H54 (cell line): Measurements from ENCODE around the gene BCL2L12.
A peak's percentile ranks its signal among the peaks of the same experiment; 100 is the strongest.

Experiments used
- DNase-seq: peaks from one replicate; pipeline ENCODE4 v3.0.0; 2011; ENCODE audit warnings: low spot score, mixed read lengths; ENCODE audit not compliant: insufficient read length
- FAIRE-seq: peaks from 3 replicates; lab custom pipeline; 2011; peaks lifted over from hg19 to GRCh38; lab: Jason Lieb, UNC
- POLR2A ChIP-seq: IDR thresholded peaks from 2 replicates; pipeline ENCODE4 v1.6.1; 2011; ENCODE audit warnings: low read depth, mild to moderate bottlenecking, low read length

Gene BCL2L12

DNA sequence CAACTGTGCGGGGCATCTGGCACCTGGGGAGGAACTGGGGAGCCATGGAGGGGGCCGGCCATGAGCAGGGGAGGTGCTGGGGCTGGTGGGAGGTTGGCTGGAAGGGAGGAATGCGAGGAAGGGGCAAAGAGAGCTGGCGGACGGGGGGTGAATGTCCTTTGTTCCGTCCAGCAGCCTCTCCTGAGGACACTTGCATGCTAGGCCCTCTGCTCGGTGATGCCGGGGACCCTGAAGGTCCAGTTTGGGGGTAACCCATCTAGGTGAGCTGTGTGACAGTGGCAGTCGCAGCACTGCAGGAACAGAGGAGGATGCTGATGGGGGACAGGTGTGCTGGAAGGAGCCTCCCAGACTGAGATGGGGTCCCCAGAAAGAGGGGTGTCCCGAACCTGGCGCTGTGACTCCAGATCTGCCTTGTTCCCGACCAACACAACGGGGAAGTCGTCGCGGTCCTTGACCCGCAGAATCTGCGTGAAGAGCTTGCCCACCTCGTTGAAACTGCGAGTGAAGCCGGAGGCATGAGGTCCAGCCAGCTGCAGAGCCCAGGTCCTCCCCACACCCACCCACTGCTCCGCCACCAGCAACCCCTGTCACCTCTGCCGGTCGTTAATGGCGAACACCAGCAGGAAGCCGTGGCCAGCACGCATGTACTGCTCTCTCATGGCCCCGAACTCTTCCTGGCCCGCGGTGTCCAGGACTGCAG, 29.4 kb upstream of the BCL2L12 start:
- DNase-seq (no peak), FAIRE-seq (no peak)
- no peak for TF ChIP-seq POLR2A

DNA sequence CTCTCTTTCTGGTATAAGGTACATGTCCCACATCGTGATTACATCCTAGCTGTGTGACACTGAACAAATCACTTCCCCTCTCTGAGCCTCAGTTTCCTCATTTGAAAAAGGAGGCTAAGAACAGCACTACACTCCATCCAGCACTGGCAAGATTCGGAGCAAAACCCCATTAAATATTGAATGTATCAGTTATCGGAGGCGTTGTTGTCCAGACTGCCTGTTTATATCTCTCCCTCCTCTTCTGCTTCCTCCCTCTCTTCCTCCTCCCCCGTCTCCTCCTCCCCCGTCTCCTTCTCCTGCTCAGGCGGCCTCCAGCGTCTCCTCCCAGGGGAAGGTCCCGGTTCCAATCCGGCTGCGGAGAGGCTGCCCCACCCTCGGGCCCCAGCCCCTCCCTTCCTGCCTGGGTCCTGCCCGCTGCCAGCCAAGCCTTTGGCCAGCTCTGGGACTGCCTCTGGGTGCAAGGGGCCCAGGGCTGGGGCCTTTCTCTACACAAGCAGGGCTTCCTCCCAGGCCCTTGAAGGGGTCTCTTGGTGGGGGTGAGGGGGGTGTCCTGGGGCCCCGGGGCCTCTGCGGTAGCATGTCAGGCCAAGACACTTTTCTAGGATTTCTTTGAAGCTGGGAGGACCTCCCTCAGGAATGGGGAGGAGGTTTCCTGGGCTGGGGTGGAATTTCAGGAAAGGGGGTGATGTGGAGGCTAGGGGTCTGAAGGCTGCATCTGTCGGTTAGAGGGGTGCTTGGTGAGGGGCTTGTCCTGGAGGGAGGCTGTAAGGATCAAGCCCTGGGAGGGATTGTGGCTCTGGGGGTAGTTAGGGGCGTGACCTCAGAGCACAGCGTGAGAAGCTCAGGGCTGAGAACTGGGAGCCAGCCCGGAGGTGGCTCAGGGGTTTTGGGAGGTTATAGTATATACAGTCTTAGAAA, 27.7 kb upstream of the BCL2L12 start:
- DNase-seq: peak; percentile 93
- 0 out of 2 replicates have a peak, but pooled peaks have one; percentile 28 for TF ChIP-seq POLR2A
- no peak for FAIRE-seq

GRCh38 chr19:49639401-49640112, 26.2 kb upstream of the BCL2L12 start:
- FAIRE-seq (no peak), DNase-seq (no peak)
- peak; percentile 45 for TF ChIP-seq POLR2A

DNA sequence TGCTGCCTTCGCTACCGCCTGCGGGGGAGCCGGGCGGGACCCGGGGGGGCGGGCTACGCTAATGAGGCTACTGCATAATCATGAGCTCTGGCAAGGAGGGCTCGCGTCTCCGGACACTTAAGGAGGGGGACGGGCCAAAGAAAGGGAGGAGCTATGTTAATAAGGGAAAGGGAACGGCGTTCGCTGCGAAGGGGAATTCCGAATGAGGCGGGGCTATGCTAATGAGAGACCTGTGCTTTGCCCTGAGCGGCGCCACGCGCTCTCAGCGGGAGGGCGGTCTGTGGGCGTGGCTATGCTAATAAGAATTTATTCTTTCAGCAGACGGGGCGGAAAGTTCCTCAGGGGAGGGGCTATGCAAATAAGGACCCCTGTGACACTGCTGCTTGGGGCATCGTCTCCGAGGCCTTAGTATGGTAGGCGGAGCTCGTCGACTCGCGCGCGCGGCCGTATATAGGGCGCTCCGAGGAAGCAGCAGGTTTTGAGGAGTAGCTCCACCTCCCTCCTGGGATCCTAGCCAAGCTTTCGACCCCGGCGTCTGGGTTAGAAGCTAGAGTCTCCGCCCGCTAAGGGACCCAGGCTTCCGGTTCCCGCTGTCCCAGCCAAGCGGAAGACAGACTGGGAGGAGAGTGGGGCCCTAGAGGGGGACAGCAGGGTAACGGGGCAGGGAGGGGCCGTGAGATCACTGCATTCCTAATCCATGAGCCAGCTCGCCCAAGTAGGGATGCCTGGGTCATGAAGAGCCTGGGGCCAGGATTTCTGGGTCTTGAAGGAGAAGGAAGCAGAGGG, 25.4 kb upstream of the BCL2L12 start, which contains the start of gene RRAS:
RRAS (minus strand) TSS at position 31 of the 786 bp plus-strand sequence. CDS start 45 bp downstream, outside the sequence.
- TF ChIP-seq POLR2A: peak; percentile 53
- FAIRE-seq: peak; percentile 82

GRCh38 chr19:49641688-49642491, 23.8 kb upstream of the BCL2L12 start, which contains the start of gene SCAF1:
Gene SCAF1, plus strand, starts transcription at chr19:49642209. Its CDS starts 2,818 bp downstream, at chr19:49645027.
- DNase-seq (peak; percentile 95), FAIRE-seq (peak; percentile 72)
- peak; percentile 67 for TF ChIP-seq POLR2A

More for the DNA sequence above, 25.4 kb upstream of the BCL2L12 start, which contains the start of gene RRAS:
- peak; percentile 99 for DNase-seq

DNA sequence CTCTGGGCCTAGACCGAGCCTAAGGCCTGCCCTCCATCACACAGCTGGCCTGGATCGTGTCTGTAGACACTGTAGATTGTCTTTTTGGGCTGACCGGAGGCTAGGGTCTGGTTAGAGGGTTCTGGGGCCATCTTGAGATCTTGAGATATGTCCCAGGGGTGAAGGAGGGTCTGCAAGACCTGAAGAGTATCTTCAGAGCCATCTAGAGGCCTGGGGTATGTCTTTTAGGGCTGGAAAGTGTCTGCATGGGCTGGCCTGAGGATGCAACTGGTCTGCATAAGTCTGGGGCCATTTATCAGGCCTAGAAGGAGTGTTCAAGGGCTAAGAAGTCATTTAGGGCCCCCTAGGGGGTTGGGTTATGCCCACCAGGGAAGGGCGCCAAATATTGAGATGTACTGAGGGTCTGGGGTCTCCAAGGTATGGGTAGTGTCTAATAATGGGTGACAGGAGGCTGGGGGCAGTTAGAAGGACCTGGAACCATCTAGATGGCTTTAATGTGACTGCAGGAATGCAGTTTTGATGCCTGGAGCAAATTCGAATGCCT, 23.2 kb upstream of the BCL2L12 start:
- FAIRE-seq: no peak
- DNase-seq: no peak
- no peak for TF ChIP-seq POLR2A

DNA sequence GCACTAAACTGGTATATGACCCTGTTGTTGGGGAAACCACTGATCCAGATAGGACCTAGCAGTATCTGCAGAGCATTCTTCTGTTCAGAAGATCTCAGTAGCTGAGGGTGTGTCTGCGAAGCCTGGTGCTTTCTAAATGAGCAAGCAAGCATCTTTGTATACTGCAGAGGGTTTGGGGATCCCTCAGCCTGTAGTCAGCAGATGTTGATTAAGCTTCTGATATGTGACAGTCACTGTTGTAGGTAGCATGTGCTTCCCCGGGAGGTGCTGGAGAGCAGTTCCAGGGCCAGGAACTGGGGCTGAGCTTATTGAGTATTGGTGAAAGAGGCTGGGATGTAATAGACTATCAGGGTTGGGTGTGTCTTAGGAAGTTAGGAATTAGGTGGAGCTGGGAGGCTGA, 22.3 kb upstream of the BCL2L12 start:
- no peak for TF ChIP-seq POLR2A
- no peak for FAIRE-seq
- DNase-seq: no peak

GRCh38 chr19:49645592-49645991, 20.1 kb upstream of the BCL2L12 start:
- no peak for DNase-seq
- TF ChIP-seq POLR2A: no peak
- no peak for FAIRE-seq

DNA sequence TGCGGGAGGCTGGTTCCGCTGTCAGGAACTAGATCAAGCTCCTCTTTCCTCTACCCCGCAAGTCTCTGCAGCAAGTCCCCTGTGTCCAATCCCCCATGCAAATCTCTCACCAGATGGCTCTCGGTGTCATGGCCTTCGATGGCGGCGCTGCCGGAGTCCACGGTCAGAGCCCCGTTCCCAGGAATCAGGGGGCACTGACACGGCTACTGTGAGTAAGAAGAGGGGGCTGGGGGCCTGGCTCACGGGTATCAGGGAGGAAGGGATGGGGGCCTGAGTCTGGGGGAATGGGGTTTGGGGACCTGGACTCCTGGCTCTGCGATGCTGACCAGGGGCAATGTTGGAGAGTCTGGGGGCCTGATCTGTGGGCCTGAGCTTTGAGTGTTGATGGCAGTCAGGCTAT, 19.7 kb upstream of the BCL2L12 start:
- DNase-seq: no peak
- FAIRE-seq: no peak
- TF ChIP-seq POLR2A: no peak

DNA sequence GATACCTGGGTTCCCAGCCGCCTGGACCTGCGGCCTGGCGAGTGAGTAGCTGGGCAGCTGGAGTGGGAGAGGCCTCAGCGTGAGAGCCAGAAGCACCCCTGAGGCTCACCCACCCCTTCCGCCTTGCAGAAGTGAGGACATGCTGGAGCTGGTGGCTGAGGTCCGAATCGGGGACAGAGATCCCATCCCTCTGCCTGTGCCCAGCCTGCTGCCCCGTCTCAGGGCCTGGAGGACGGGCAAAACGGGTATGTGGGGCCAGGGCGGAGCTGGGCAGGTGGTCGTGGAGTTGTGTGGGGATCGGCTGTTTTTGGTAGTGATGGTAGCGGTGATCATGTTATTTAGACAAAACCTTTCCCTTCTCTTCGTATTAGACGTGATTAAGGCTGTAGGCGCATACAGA, 19.1 kb upstream of the BCL2L12 start:
- no peak for TF ChIP-seq POLR2A
- FAIRE-seq (no peak), DNase-seq (no peak)

DNA sequence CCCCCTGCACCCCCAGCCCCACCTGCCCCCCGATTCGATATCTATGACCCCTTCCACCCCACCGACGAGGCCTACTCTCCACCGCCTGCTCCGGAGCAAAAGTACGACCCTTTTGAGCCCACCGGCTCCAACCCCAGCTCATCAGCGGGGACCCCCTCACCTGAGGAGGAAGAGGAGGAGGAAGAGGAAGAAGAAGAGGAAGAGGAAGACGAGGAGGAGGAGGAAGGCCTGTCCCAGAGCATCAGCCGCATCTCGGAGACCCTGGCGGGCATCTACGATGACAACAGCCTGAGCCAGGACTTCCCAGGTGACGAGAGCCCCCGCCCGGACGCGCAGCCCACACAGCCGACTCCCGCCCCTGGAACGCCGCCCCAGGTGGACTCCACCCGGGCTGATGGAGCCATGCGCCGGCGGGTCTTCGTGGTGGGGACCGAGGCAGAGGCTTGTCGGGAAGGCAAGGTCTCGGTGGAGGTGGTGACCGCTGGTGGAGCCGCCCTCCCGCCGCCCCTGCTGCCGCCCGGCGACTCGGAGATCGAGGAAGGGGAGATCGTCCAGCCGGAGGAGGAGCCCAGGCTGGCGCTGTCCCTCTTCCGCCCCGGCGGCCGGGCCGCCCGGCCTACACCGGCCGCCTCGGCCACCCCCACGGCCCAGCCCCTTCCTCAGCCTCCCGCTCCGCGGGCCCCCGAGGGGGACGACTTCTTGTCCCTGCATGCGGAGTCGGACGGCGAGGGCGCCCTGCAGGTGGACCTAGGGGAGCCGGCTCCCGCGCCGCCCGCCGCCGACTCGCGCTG, 14.5 kb upstream of the BCL2L12 start:
- TF ChIP-seq POLR2A: no peak
- FAIRE-seq: no peak
- DNase-seq: no peak
